CD4-positive, CD25-positive, alpha-beta regulatory T cell (primary cell): ENCODE data around the gene KRTAP5-9. TPM values are rescaled to one million over a fixed set of nuclear protein-coding genes. Genes with fewer than 3 reads are reported as not detected.
"Not testable (repeated sequence)": the region's sequence is repeated elsewhere in the genome, so short reads cannot be mapped to it uniquely, and the experiment has no call there.

Experiments used
- ATAC-seq, 2 donors: fragments of 150-1000 bp; cut with Tn5 transposase; one replicate each; pipeline ENCODE4 v1.10.0; 2021; ENCODE audit warnings: low read depth in 2 of 2, moderate number of reproducible peaks in 2 of 2, moderate library complexity in 1 of 2
- DNase-seq, 3 donors: peaks; one replicate each; pipeline versions ENCODE4 v3.0.0 to v3.0.0-alpha.2; 2012 to 2022; ENCODE audit warnings: mixed read lengths in 1 of 3
- H3K27ac ChIP-seq: one replicate; pipeline ENCODE4 v1.7.0; 2013; ENCODE audit warnings: mild to moderate bottlenecking, low read length; ENCODE audit not compliant: insufficient read depth, poor library complexity, severe bottlenecking
- H3K27me3 ChIP-seq: one replicate; pipeline ENCODE4 v1.7.0; 2013; ENCODE audit warnings: low read length; ENCODE audit not compliant: control insufficient read depth, insufficient read depth
- H3K36me3 ChIP-seq: one replicate; pipeline ENCODE4 v1.7.0; 2013; ENCODE audit warnings: mild to moderate bottlenecking, low read length, moderate library complexity; ENCODE audit not compliant: control insufficient read depth, insufficient read depth
- H3K4me1 ChIP-seq: 2 replicates; pipeline ENCODE4 v1.7.0; 2013; ENCODE audit warnings: mild to moderate bottlenecking, low read length; ENCODE audit not compliant: insufficient read depth, control insufficient read depth, poor library complexity, severe bottlenecking
- H3K4me3 ChIP-seq: one replicate; pipeline ENCODE4 v1.7.0; 2013; ENCODE audit warnings: low read depth, mild to moderate bottlenecking, low read length, moderate library complexity
- H3K9me3 ChIP-seq, 2 experiments: 1 replicate in 1 of 2; 2 replicates in 1 of 2; pipeline ENCODE4 v1.7.0; 2013; ENCODE audit warnings: low read length in 2 of 2, mild to moderate bottlenecking in 1 of 2, moderate library complexity in 1 of 2; ENCODE audit not compliant: control insufficient read depth in 2 of 2
- H3K27ac Mint-ChIP-seq, 3 donors: one replicate each; pipeline ENCODE4 v1.8.0; 2020 to 2022; ENCODE audit warnings: mild to moderate bottlenecking in 3 of 3, mixed read lengths in 3 of 3, moderate library complexity in 2 of 3
- H3K27me3 Mint-ChIP-seq: one replicate; pipeline ENCODE4 v1.8.0; 2022; ENCODE audit warnings: mild to moderate bottlenecking, mixed read lengths
- H3K36me3 Mint-ChIP-seq: one replicate; pipeline ENCODE4 v1.8.0; 2020; ENCODE audit warnings: mixed read lengths
- H3K4me1 Mint-ChIP-seq, 4 donors: one replicate each; pipeline ENCODE4 v1.8.0; 2020 to 2022; ENCODE audit warnings: mixed read lengths in 4 of 4, mild to moderate bottlenecking in 1 of 4
- H3K4me3 Mint-ChIP-seq, 4 donors: one replicate each; pipeline ENCODE4 v1.8.0; 2020 to 2022; ENCODE audit warnings: mild to moderate bottlenecking in 4 of 4, mixed read lengths in 4 of 4, moderate library complexity in 3 of 4
- H3K9me3 Mint-ChIP-seq, 7 donors: one replicate each; pipeline ENCODE4 v1.8.0; 2020 to 2022; ENCODE audit warnings: mixed read lengths in 7 of 7, mild to moderate bottlenecking in 3 of 7, moderate library complexity in 2 of 7
- polyA plus RNA-seq, 4 donors: library from polyadenylated mRNA; unstranded; fragments of 300-500 nt; fragmentation: Illumina TruSeq; gene quantifications; one replicate each; pipeline ENCODE4 v1.2.3, GENCODE V29; 2021
- total RNA-seq: library from RNA; stranded (reverse); gene quantifications from one replicate; pipeline ENCODE4 v1.2.3, GENCODE V29; 2022

Gene KRTAP5-9
- total and polyA plus RNA-seq, 5 donors from 2014 or later: 0.35 TPM; not detected in 4

- H3K4me1 ChIP-seq, H3K27ac ChIP-seq, H3K27me3 ChIP-seq, H3K36me3 ChIP-seq, H3K36me3 Mint-ChIP-seq, ATAC-seq, H3K4me1 Mint-ChIP-seq, H3K27me3 Mint-ChIP-seq, H3K9me3 Mint-ChIP-seq, H3K4me3 Mint-ChIP-seq, H3K4me3 ChIP-seq, H3K9me3 ChIP-seq, DNase-seq: not testable (repeated sequence)
- H3K27ac Mint-ChIP-seq: peak overlapping the region in 1 of 3 donors; percentile 63
These were observed 34.7 kb downstream of the KRTAP5-9 start for GRCh38 chr11:71582969-71583368.

DNA sequence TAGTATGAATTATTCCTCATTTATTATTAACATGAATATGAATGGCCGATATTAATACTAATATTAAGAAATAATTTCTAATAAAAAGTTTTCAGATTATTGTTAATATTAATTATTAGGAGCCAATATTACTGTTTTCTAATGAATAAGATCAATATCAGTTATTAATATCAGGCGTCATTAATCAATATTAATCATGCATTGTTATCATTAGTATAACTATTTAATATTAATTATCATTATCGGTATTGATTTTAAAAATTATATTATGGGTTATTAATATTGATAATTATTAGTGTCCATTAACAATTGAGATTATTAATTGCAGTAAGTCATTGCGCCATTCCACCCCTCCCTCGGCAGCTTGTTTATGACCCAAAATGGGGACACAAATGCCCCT lies 37.5 kb downstream of the KRTAP5-9 start:
- H3K27me3 Mint-ChIP-seq, H3K4me1 ChIP-seq, H3K27ac Mint-ChIP-seq, ATAC-seq, H3K9me3 ChIP-seq, H3K36me3 ChIP-seq, H3K9me3 Mint-ChIP-seq, H3K4me3 ChIP-seq, H3K36me3 Mint-ChIP-seq, DNase-seq, H3K4me1 Mint-ChIP-seq, H3K27me3 ChIP-seq, H3K27ac ChIP-seq, H3K4me3 Mint-ChIP-seq: not testable (repeated sequence)

- H3K9me3 Mint-ChIP-seq, H3K9me3 ChIP-seq, H3K27ac ChIP-seq, H3K4me3 ChIP-seq, H3K27me3 Mint-ChIP-seq, H3K36me3 ChIP-seq, DNase-seq, H3K27ac Mint-ChIP-seq, H3K4me1 ChIP-seq, H3K36me3 Mint-ChIP-seq, ATAC-seq, H3K4me3 Mint-ChIP-seq, H3K4me1 Mint-ChIP-seq, H3K27me3 ChIP-seq: not testable (repeated sequence)
These were observed 40.1 kb downstream of the KRTAP5-9 start for GRCh38 chr11:71588314-71588713.

GRCh38 chr11:71588822-71589545 lies 40.8 kb downstream of the KRTAP5-9 start:
- peak in 1 of 3 donors; percentile 34 for DNase-seq
- not testable (repeated sequence) for H3K27me3 ChIP-seq, H3K9me3 Mint-ChIP-seq, H3K36me3 Mint-ChIP-seq, ATAC-seq, H3K4me3 ChIP-seq, H3K27me3 Mint-ChIP-seq, H3K27ac Mint-ChIP-seq, H3K4me1 ChIP-seq, H3K4me3 Mint-ChIP-seq, H3K36me3 ChIP-seq, H3K4me1 Mint-ChIP-seq, H3K9me3 ChIP-seq, H3K27ac ChIP-seq

DNA sequence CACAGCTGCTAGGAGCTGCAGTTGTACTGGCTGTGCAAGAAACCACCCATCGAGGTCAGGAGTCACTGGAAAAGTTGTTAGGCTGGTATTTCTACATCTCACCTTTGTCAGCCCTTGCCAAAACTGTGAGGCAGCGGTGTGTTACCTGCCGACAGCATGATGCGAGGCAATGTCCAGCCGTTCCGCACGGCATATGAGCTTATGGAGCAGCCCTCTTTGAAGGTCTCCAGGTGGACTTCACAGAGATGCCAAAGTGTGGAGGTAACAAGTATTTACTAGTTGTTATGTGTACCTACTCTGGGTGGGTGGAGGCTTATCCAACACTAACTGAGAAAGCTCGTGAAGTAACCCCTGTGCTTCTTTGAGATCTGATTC lies 41.3 kb downstream of the KRTAP5-9 start:
- H3K27me3 Mint-ChIP-seq, H3K36me3 Mint-ChIP-seq, H3K27ac Mint-ChIP-seq, H3K4me1 Mint-ChIP-seq, H3K9me3 ChIP-seq, H3K27me3 ChIP-seq, H3K4me1 ChIP-seq, H3K27ac ChIP-seq, DNase-seq, H3K4me3 Mint-ChIP-seq, H3K9me3 Mint-ChIP-seq, H3K4me3 ChIP-seq, H3K36me3 ChIP-seq, ATAC-seq: not testable (repeated sequence)

Other genes starting within 250 kb of the KRTAP5-9 start
- gene DHCR7, start 100.0 kb upstream of the KRTAP5-9 start, total RNA-seq: 21.1 TPM
- gene DHCR7, start 100.0 kb upstream of the KRTAP5-9 start, polyA plus RNA-seq: 10 to 100 TPM; 11.2 to 17.2 (median 14.7) TPM
- gene NADSYN1, start 95.2 kb upstream of the KRTAP5-9 start, total RNA-seq: 151 TPM
- gene NADSYN1, start 95.2 kb upstream of the KRTAP5-9 start, polyA plus RNA-seq: 10 to 100 TPM; 35.1 to 43.1 (median 41.2) TPM
- gene KRTAP5-7, start 21.2 kb upstream of the KRTAP5-9 start, total RNA-seq: not detected
- gene KRTAP5-7, start 21.2 kb upstream of the KRTAP5-9 start, polyA plus RNA-seq: not detected
- gene KRTAP5-8, start 10.4 kb upstream of the KRTAP5-9 start, total RNA-seq: 0.35 TPM
- gene KRTAP5-8, start 10.4 kb upstream of the KRTAP5-9 start, polyA plus RNA-seq: not detected
- not detected for gene KRTAP5-10, start 17.1 kb downstream of the KRTAP5-9 start, total RNA-seq
- gene KRTAP5-10, start 17.1 kb downstream of the KRTAP5-9 start, polyA plus RNA-seq: not detected
- gene KRTAP5-11, start 34.5 kb downstream of the KRTAP5-9 start, total RNA-seq: not detected
- gene KRTAP5-11, start 34.5 kb downstream of the KRTAP5-9 start, polyA plus RNA-seq: not detected